IMR-90 (cell line): Measurements from ENCODE around the gene SPPL2B. TPM values are rescaled to one million over a fixed set of nuclear protein-coding genes. Genes with fewer than 3 reads are reported as not detected.

Experiments
- ATAC-seq: fragments of 200-7000 bp; cut with Tn5 transposase; 2 replicates; pipeline ENCODE4 v1.9.1; 2020; ENCODE audit warnings: low read depth, mild to moderate bottlenecking, moderate library complexity
- BruUV-seq: library from RNA; stranded (reverse); fragments of 400-500 nt; replicated peaks from 2 replicates; lab custom pipeline; 2021; lab: Mats Ljungman, UMichigan
- CTCF ChIA-PET: fragments of 300-600 bp; formaldehyde crosslinking; extraction: SDS; loops from one replicate; lab custom pipeline; 2021; ENCODE audit warnings: antibody characterized with exemption; lab: Yijun Ruan, JAX
- POLR2A ChIA-PET: fragments of 300-600 bp; sonication (Branson Sonifier 250); formaldehyde crosslinking; loops from one replicate; lab custom pipeline; 2022; ENCODE audit warnings: antibody characterized with exemption; ENCODE audit not compliant: unreplicated experiment; lab: Charles Lee
- DNase-seq: peaks from one replicate; pipeline ENCODE4 v3.0.0; 2013
- H2AFZ ChIP-seq: replicated peaks from 2 replicates; pipeline ENCODE3; 2013; ENCODE audit warnings: low read length, mild to moderate bottlenecking; ENCODE audit not compliant: poor library complexity
- H2AK5ac ChIP-seq: 2 replicates; pipeline ENCODE4 v1.6.1; 2013; ENCODE audit warnings: low read depth, low read length, inconsistent platforms
- H2AK9ac ChIP-seq: replicated peaks from 2 replicates; pipeline ENCODE3; 2013; ENCODE audit warnings: mild to moderate bottlenecking, low read depth, low read length, moderate library complexity; ENCODE audit not compliant: poor library complexity
- H2BK120ac ChIP-seq: 2 replicates; pipeline ENCODE4 v1.6.1; 2013; ENCODE audit warnings: low read depth, low read length, inconsistent platforms
- H2BK15ac ChIP-seq: 3 replicates; pipeline ENCODE4 v1.6.1; 2013; ENCODE audit warnings: low read depth, low read length, inconsistent platforms
- H2BK20ac ChIP-seq: 2 replicates; pipeline ENCODE4 v1.6.1; 2013; ENCODE audit warnings: low read depth, mild to moderate bottlenecking, inconsistent platforms, low read length, moderate library complexity
- H2BK5ac ChIP-seq: 2 replicates; pipeline ENCODE4 v1.6.1; 2013; ENCODE audit warnings: mild to moderate bottlenecking, low read depth, low read length, inconsistent platforms; ENCODE audit not compliant: poor library complexity, severe bottlenecking
- H3K14ac ChIP-seq: replicated peaks from 2 replicates; pipeline ENCODE4 v1.6.1; 2013; ENCODE audit warnings: low read depth, low read length, inconsistent platforms
- H3K18ac ChIP-seq: 2 replicates; pipeline ENCODE4 v1.6.1; 2013; ENCODE audit warnings: low read depth, low read length, control low read depth
- H3K23ac ChIP-seq: 2 replicates; pipeline ENCODE4 v1.6.1; 2013; ENCODE audit warnings: low read depth, low read length, inconsistent platforms
- H3K27ac ChIP-seq: 2 replicates; pipeline ENCODE4 v1.5.1; 2013; ENCODE audit warnings: mild to moderate bottlenecking, control low read depth, low read length; ENCODE audit not compliant: insufficient read depth
- H3K27me3 ChIP-seq: 2 replicates; pipeline ENCODE4 v1.6.1; 2013; ENCODE audit warnings: low read length; ENCODE audit not compliant: control insufficient read depth, insufficient read depth
- H3K36me3 ChIP-seq: 2 replicates; pipeline ENCODE4 v1.6.1; 2013; ENCODE audit warnings: low read length, mixed read lengths; ENCODE audit not compliant: control insufficient read depth, insufficient read depth
- H3K4ac ChIP-seq: 2 replicates; pipeline ENCODE4 v1.6.1; 2013; ENCODE audit warnings: low read depth, low read length, inconsistent platforms
- H3K4me1 ChIP-seq: 2 replicates; pipeline ENCODE4 v1.6.1; 2013; ENCODE audit warnings: low read length, mixed read lengths; ENCODE audit not compliant: control insufficient read depth, insufficient read depth
- H3K4me2 ChIP-seq: 2 replicates; pipeline ENCODE4 v1.6.1; 2013; ENCODE audit warnings: low read depth, mild to moderate bottlenecking, control low read depth, low read length, moderate library complexity
- H3K4me3 ChIP-seq: 2 replicates; pipeline ENCODE4 v1.5.1; 2013; ENCODE audit warnings: low read depth, mild to moderate bottlenecking, control low read depth, low read length, moderate library complexity; ENCODE audit not compliant: insufficient read depth
- H3K56ac ChIP-seq: 2 replicates; pipeline ENCODE4 v1.6.1; 2013; ENCODE audit warnings: low read length, inconsistent platforms; ENCODE audit not compliant: insufficient read depth; ENCODE audit errors: extremely low read depth
- H3K79me1 ChIP-seq, 2 experiments: 2 replicates each; pipeline ENCODE4 v1.6.1; 2013; ENCODE audit warnings: low read length in 2 of 2, inconsistent platforms in 1 of 2, low read depth in 1 of 2
- H3K9ac ChIP-seq: 2 replicates; pipeline ENCODE4 v1.6.1; 2013; ENCODE audit warnings: low read depth, low read length, control low read depth
- H3K9me1 ChIP-seq: 2 replicates; pipeline ENCODE4 v1.6.1; 2013; ENCODE audit warnings: low read length, inconsistent platforms; ENCODE audit not compliant: insufficient read depth
- H3K9me3 ChIP-seq: 2 replicates; pipeline ENCODE4 v1.6.1; 2013; ENCODE audit warnings: low read length; ENCODE audit not compliant: control insufficient read depth, insufficient read depth
- H4K20me1 ChIP-seq: 2 replicates; pipeline ENCODE4 v1.6.1; 2013; ENCODE audit warnings: low read length, inconsistent platforms; ENCODE audit not compliant: insufficient read depth
- H4K5ac ChIP-seq: 2 replicates; pipeline ENCODE4 v1.6.1; 2013; ENCODE audit warnings: mild to moderate bottlenecking, low read depth, low read length, control low read depth
- H4K8ac ChIP-seq, 2 experiments: 2 replicates each; pipeline ENCODE4 v1.6.1; 2013; ENCODE audit warnings: low read depth in 2 of 2, low read length in 2 of 2, control low read depth in 1 of 2, inconsistent platforms in 1 of 2
- H4K91ac ChIP-seq: 2 replicates; pipeline ENCODE4 v1.6.1; 2013; ENCODE audit warnings: low read depth, low read length, inconsistent platforms; ENCODE audit not compliant: insufficient read depth
- BHLHE40 ChIP-seq: fragments of 150-350 bp; IDR thresholded peaks from 2 replicates; pipeline ENCODE4 v1.6.1; 2016; ENCODE audit warnings: mild to moderate bottlenecking, low read depth, low read length
- CEBPB ChIP-seq: IDR thresholded peaks from 2 replicates; pipeline ENCODE4 v1.6.1; 2012; ENCODE audit warnings: low read depth, low read length, improper control_type of control experiment
- CHD1 ChIP-seq: IDR thresholded peaks from 2 replicates; pipeline ENCODE4 v1.6.1; 2012; ENCODE audit warnings: low read depth, low read length, improper control_type of control experiment
- CTCF ChIP-seq: conservative IDR thresholded peaks from 2 replicates; pipeline ENCODE4 v1.5.1; 2012; ENCODE audit warnings: mild to moderate bottlenecking, low read depth, low read length, improper control_type of control experiment
- ELK1 ChIP-seq: fragments of 150-350 bp; IDR thresholded peaks from 2 replicates; pipeline ENCODE4 v1.6.1; 2016; ENCODE audit warnings: low read depth, mild to moderate bottlenecking, low read length, moderate library complexity, borderline replicate concordance
- FOS ChIP-seq: fragments of 150-350 bp; IDR thresholded peaks from 2 replicates; pipeline ENCODE4 v1.6.1; 2016; ENCODE audit warnings: low read depth, low read length
- MAFK ChIP-seq: IDR thresholded peaks from 2 replicates; pipeline ENCODE4 v1.6.1; 2012; ENCODE audit warnings: low read depth, low read length, improper control_type of control experiment
- MAZ ChIP-seq: IDR thresholded peaks from 2 replicates; pipeline ENCODE4 v1.6.1; 2012; ENCODE audit warnings: low read depth, mild to moderate bottlenecking, low read length, improper control_type of control experiment, moderate library complexity, borderline replicate concordance
- MXI1 ChIP-seq: IDR thresholded peaks from 2 replicates; pipeline ENCODE4 v1.6.1; 2012; ENCODE audit warnings: low read depth, mild to moderate bottlenecking, low read length, moderate library complexity, borderline replicate concordance
- NFE2L2 ChIP-seq: fragments of 150-350 bp; IDR thresholded peaks from 2 replicates; pipeline ENCODE4 v1.6.1; 2016; ENCODE audit warnings: low read depth, mild to moderate bottlenecking, low read length
- POLR2A ChIP-seq: IDR thresholded peaks from 2 replicates; pipeline ENCODE4 v1.6.1; 2012; ENCODE audit warnings: mild to moderate bottlenecking, low read depth, low read length
- RAD21 ChIP-seq: IDR thresholded peaks from 2 replicates; pipeline ENCODE4 v1.6.1; 2012; ENCODE audit warnings: low read length, improper control_type of control experiment
- RCOR1 ChIP-seq: IDR thresholded peaks from 2 replicates; pipeline ENCODE4 v1.6.1; 2012; ENCODE audit warnings: mild to moderate bottlenecking, low read length, improper control_type of control experiment; ENCODE audit not compliant: insufficient replicate concordance
- RFX5 ChIP-seq: IDR thresholded peaks from 2 replicates; pipeline ENCODE4 v1.8.0; 2012; ENCODE audit warnings: low read depth, mild to moderate bottlenecking, low read length, moderate library complexity
- SMC3 ChIP-seq: fragments of 150-350 bp; IDR thresholded peaks from 2 replicates; pipeline ENCODE4 v1.6.1; 2016; ENCODE audit warnings: low read depth, mild to moderate bottlenecking, antibody characterized with exemption, low read length, moderate library complexity
- USF2 ChIP-seq: fragments of 150-350 bp; IDR thresholded peaks from 2 replicates; pipeline ENCODE4 v1.6.1; 2017; ENCODE audit warnings: mild to moderate bottlenecking, antibody characterized with exemption, low read length, low read depth
- WGBS, 2 experiments: methylation state at CpG; one replicate each; pipeline versions ENCODE4 v1.1.5 to v1.1.7; 2013; ENCODE audit warnings: missing lambda C conversion rate in 2 of 2; ENCODE audit not compliant: insufficient read length in 1 of 2; ENCODE audit errors: extremely low coverage in 2 of 2; 5-methylcytosine and 5-hydroxymethylcytosine counted together
- dilution Hi-C: fragments of 300-500 bp; cut with HindIII; formaldehyde crosslinking; loops from one replicate; pipeline ENCODE4 v1.14.3; 2018; ENCODE audit warnings: low sequenced_read_pairs; ENCODE audit not compliant: unreplicated experiment
- in situ Hi-C: fragments of 300-500 bp; cut with MboI; formaldehyde crosslinking; loops from 3 replicates; pipeline ENCODE4 v1.14.3; 2019; ENCODE audit warnings: low sequenced_read_pairs, inconsistent platforms, mixed read lengths
- intact Hi-C: fragments of 100-400 bp; cut with micrococcal nuclease; formaldehyde crosslinking; loops from 2 replicates; pipeline ENCODE4 v1.10.0; 2022
- polyA plus RNA-seq, 3 experiments: library from polyadenylated mRNA; depleted of rRNA; stranded (reverse); fragments of >200 nt; gene quantifications; 2 replicates each; pipeline ENCODE4 v1.2.3, GENCODE V29; 2012; ENCODE audit warnings: low replicate concordance in 1 of 3
- total RNA-seq: library from RNA; depleted of rRNA; stranded (reverse); fragments of >200 nt; gene quantifications from 2 replicates; pipeline ENCODE4 v1.2.3, GENCODE V29; 2012

Gene SPPL2B
- total and polyA plus RNA-seq, 2 of the 4 experiments (the other 2 are of a cell fraction): 3.4 to 45.7 TPM

GRCh38 chr19:2340496-2341243 is 12.2 kb downstream of the SPPL2B start:
- Histone ChIP-seq H2BK5ac (no peak overlapping the region), H3K27me3 (no peaks in the 10 kb centered on the region), H3K9ac (no peak overlapping the region), H3K4ac (no peak overlapping the region), H4K8ac (no peak overlapping the region), H2AFZ (no peak overlapping the region), H3K36me3 (peaks cover 30% of the 10 kb centered on the region), H4K20me1 (peaks cover 12% of the 10 kb centered on the region), H4K5ac (no peak overlapping the region), H3K56ac (no peak overlapping the region), H2AK5ac (no peak overlapping the region), H3K27ac (no peak overlapping the region), H3K18ac (no peak overlapping the region), H2AK9ac (no peak overlapping the region), H3K23ac (no peak overlapping the region), H4K91ac (no peak overlapping the region), H3K79me1 (peaks cover 11 to 25% of the 10 kb centered on the region in 2 experiments), H2BK20ac (no peak overlapping the region), H3K4me1 (no peaks in the 10 kb centered on the region), H2BK120ac (no peak overlapping the region), H3K4me2 (no peak overlapping the region), H3K9me3 (no peaks in the 10 kb centered on the region), H3K14ac (no peak overlapping the region), H3K9me1 (peaks cover 12% of the 10 kb centered on the region), H2BK15ac (no peak overlapping the region), H3K4me3 (no peak overlapping the region)
- in situ Hi-C loops: no loop called here
- TF ChIP-seq MXI1: no peak
- TF ChIP-seq RFX5: no peak
- no peak for TF ChIP-seq POLR2A
- TF ChIP-seq RCOR1: no peak
- no peak for TF ChIP-seq SMC3
- TF ChIP-seq MAZ: no peak
- no peak for TF ChIP-seq BHLHE40
- TF ChIP-seq CTCF: no peak
- TF ChIP-seq USF2: no peak
- no peak for TF ChIP-seq CHD1
- TF ChIP-seq CEBPB: no peak
- no peak for TF ChIP-seq MAFK
- no peak for TF ChIP-seq RAD21
- TF ChIP-seq NFE2L2: no peak
- TF ChIP-seq FOS: no peak
- no peak for TF ChIP-seq ELK1
- no TSS peak for BruUV-seq
- DNase-seq (no peak), ATAC-seq (no peak)
- POLR2A ChIA-PET: no interaction called here
- intact Hi-C loops: no loop called here
- dilution Hi-C loops: no loop called here
- whole genome bisulfite sequencing, 2 experiments: 85% methylated on average over 11 of the region's 38 CpGs; no CpG with 5 or more reads in 1 of the 2 experiments
- CTCF ChIA-PET: no interaction called here
